Heart left ventricle (tissue), 13 donors: ENCODE data around the gene EXOC2.

ENCODE experiments used
- POLR2A ChIP-seq, 2 donors: fragments of 450-650 bp; IDR thresholded peaks; one replicate each; pipeline ENCODE4 v1.6.1; 2017; ENCODE audit warnings: antibody characterized with exemption in 2 of 2, mild to moderate bottlenecking in 2 of 2, moderate library complexity in 2 of 2
- TF ChIP-seq, protein P1 (sequence below), 12 donors: fragments of 200-600 bp; sonication (generic) in 4 of 12; IDR thresholded peaks; one replicate each; pipeline versions ENCODE4 v1.5.0 to v1.8.0; 2018 to 2022; ENCODE audit warnings: antibody characterized with exemption in 12 of 12, mild to moderate bottlenecking in 5 of 12
- donor health status: ischemic (EF 13 %, LVEDD 7.1; RV severe dilation, severe dysfunction).
- donor health status: DM: no; HTN: yes; CAD: no.
- donor health status: DM: no; HTN: no; CAD: no.
- donor health status: ischemic (EF 25% LVEDD 6.9; RV normal size, moderate dysfunction).
- donor health status: ischemic (EF 25% LVEDD 5.7; RV mildly dilated, moderate dysfunction).
- donor health status: ischemic (EF 35%, LVEDD 5.7; RV mildly dilated, moderate dysfunction).
- donor health status: nonischemic (EF 11% LVEDD 7.7; RV severe dilation, severe dysfunction).
- donor health status: DM: yes; HTN: yes; CAD: no.
- donor health status: PGD.
- donor health status: ischemic (EF 29% LVEDD 5.4; RV normal size, mild dysfunction).
- donor health status: nonischemic (EF 23%, LVEDD 6.1; RV moderate dilation, normal function).

DNA sequence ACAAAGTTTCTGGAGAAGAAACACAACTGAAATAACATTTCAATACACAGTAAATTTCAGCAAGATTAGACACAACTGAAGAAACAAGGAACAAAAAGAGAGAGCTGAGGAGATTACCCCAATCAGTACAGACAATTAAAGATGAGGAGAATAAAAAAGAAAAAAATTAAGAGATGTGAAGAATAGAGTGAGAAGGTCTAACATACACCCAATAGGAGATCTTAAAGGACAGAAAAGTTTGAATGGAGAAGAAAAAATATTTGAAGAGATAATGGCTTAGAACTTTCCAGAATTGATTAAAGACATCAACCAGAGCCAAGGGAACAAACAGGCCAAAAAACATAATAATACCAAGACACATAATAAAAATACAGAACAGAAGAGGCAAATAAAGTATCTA lies 152.4 kb downstream of the EXOC2 start:
- TF ChIP-seq, protein P1, sequence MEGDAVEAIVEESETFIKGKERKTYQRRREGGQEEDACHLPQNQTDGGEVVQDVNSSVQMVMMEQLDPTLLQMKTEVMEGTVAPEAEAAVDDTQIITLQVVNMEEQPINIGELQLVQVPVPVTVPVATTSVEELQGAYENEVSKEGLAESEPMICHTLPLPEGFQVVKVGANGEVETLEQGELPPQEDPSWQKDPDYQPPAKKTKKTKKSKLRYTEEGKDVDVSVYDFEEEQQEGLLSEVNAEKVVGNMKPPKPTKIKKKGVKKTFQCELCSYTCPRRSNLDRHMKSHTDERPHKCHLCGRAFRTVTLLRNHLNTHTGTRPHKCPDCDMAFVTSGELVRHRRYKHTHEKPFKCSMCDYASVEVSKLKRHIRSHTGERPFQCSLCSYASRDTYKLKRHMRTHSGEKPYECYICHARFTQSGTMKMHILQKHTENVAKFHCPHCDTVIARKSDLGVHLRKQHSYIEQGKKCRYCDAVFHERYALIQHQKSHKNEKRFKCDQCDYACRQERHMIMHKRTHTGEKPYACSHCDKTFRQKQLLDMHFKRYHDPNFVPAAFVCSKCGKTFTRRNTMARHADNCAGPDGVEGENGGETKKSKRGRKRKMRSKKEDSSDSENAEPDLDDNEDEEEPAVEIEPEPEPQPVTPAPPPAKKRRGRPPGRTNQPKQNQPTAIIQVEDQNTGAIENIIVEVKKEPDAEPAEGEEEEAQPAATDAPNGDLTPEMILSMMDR (IDR thresholded peaks at IDR 0.05): no peak
- TF ChIP-seq POLR2A (IDR thresholded peaks at IDR 0.05): no peak
